Muscle layer of duodenum (tissue), 2 donors: Measurements from ENCODE around the gene SPTY2D1.

ENCODE experiments used
- H3K27ac ChIP-seq: one replicate; pipeline ENCODE4 v1.7.0; 2013; ENCODE audit warnings: mild to moderate bottlenecking, low read length
- H3K27me3 ChIP-seq: one replicate; pipeline ENCODE4 v1.7.0; 2013; ENCODE audit warnings: low read depth, mild to moderate bottlenecking, control low read depth, low read length
- H3K36me3 ChIP-seq, 2 donors: one replicate each; pipeline ENCODE4 v1.7.0; 2013; ENCODE audit warnings: low read length in 2 of 2, control low read depth in 1 of 2, mild to moderate bottlenecking in 1 of 2; ENCODE audit not compliant: insufficient read depth in 2 of 2, control insufficient read depth in 1 of 2
- H3K4me1 ChIP-seq, 2 donors: one replicate each; pipeline ENCODE4 v1.7.0; 2013; ENCODE audit warnings: low read length in 2 of 2, mild to moderate bottlenecking in 2 of 2, control low read depth in 1 of 2, moderate library complexity in 1 of 2; ENCODE audit not compliant: insufficient read depth in 2 of 2, control insufficient read depth in 1 of 2
- H3K4me3 ChIP-seq, 2 donors: one replicate each; pipeline ENCODE4 v1.7.0; 2013; ENCODE audit warnings: low read length in 2 of 2, low read depth in 1 of 2, mild to moderate bottlenecking in 1 of 2
- H3K9me3 ChIP-seq, 2 donors: one replicate each; pipeline ENCODE4 v1.7.0; 2013; ENCODE audit warnings: low read length in 2 of 2, control low read depth in 1 of 2, mild to moderate bottlenecking in 1 of 2; ENCODE audit not compliant: control insufficient read depth in 1 of 2
- donor health status: healthy.

Gene SPTY2D1

DNA sequence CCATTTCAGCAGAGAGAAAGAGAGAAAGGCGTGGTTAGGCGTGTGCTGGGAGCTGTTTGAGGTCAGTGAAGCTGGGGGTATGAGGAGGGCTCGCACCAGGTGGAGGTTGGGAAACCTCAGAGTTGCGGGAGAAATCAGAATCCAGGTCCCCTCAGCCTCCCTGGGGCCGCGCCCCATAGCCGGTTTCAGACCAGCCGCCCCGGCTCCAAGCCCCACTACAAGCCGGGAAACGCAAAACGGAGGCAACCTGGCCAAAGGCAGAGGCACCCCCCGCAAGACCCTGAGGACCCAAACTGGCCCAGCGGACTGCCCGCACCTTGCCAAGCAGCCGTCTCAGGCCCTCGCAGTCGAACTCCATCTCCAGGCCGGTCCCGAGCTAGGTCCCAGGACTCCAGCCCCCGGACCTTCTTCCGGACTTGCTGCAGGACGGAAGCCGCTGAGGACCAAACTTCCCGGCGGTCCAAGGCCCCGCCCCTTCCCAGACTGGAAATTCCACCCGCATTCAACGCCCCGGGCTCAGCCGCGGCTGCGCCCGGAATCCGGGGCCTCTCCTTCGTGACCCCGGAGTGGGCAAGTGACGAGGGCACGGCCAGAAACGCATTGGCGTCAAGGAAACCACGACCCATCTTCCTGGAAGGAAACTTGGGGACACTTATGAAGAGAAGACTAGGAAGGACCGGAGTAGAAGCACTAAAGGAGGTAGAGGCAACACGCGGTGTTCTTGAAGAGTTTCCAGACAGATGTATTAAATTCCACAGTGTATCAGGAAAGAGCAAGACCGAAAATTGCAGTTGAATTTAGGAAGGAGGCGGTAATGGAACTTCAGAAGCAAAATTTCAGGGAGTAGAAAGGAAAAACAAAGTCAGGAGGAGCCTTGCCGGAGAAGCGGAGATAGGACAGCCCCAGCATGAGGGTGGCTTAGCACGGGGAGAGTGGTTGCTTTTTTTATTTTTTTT is 45.6 kb downstream of the SPTY2D1 start, which contains the start of gene UEVLD:
Gene UEVLD (minus strand): TSS at position 438 of the 956 bp plus-strand sequence. CDS start 80 bp downstream, at position 358.
- peaks cover 12 to 25% of the 10 kb centered on the region in 2 donors for H3K4me1 ChIP-seq

DNA sequence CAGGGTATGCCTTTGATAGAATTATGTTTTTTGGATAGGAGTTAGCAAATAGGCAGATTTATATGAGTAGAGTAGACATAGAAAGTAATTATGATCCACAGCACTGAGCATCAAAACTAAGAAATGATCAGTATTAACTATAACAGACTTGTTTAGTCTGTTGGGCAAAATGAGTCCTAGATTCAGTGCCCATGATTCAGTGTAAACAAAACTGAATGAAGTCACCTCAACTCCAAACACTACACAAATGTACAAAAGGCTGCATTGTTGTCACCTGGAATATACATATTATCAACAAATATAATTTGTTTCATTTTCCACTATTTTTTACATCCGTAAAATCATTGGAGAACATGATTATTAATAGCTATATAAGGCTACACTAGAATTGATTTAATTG is 52.3 kb downstream of the SPTY2D1 start:
- no peak overlapping the region for H3K4me3 ChIP-seq
- H3K9me3 ChIP-seq: no peaks in the 10 kb centered on the region
- no peak overlapping the region for H3K27ac ChIP-seq
- H3K4me1 ChIP-seq: no peaks in the 10 kb centered on the region
- peaks cover 6 to 7% of the 10 kb centered on the region in 2 donors for H3K36me3 ChIP-seq
- H3K27me3 ChIP-seq: no peaks in the 10 kb centered on the region

More for the DNA sequence above, 45.6 kb downstream of the SPTY2D1 start, which contains the start of gene UEVLD:
- Histone ChIP-seq H3K36me3 (no peaks in the 10 kb centered on the region), H3K27ac (peak within 1 kb of the TSS; percentile 96), H3K27me3 (no peaks in the 10 kb centered on the region), H3K9me3 (no peaks in the 10 kb centered on the region), H3K4me3 (peak within 1 kb of the TSS; percentile 74 to 100)

DNA sequence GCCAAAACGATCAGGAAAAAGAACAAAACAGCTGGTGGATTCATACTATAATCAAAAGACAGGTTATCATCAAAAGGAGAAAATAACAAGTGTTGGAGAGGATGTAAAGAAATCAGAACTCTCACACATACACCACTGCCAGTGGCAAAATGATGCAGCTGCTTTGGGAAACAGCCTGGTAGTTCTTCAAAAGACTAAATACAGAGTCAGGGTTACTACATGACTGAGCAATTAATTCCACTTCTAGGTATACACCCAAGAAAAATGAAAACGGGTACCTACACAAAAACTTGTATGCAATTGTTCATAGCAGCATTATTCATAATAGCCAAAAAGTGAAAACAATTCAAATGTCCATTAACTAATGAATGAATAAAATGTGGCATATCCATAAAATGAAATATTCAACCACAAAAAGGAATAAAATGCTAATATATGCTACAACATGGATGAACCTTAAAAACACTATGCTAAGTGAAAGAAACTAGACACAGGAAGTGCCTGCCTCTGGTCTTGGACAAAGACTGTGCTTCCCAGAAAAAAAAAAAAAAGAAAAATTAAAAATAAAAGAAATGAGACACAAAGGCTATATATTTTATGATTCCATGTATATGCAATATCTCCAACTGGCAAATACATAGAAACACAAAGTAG is 53.9 kb downstream of the SPTY2D1 start:
- no peaks in the 10 kb centered on the region for H3K27me3 ChIP-seq
- H3K4me1 ChIP-seq: no peaks in the 10 kb centered on the region
- H3K4me3 ChIP-seq: no peak overlapping the region
- H3K36me3 ChIP-seq: peaks cover 13 to 16% of the 10 kb centered on the region in 2 donors
- no peaks in the 10 kb centered on the region for H3K9me3 ChIP-seq
- no peak overlapping the region for H3K27ac ChIP-seq

DNA sequence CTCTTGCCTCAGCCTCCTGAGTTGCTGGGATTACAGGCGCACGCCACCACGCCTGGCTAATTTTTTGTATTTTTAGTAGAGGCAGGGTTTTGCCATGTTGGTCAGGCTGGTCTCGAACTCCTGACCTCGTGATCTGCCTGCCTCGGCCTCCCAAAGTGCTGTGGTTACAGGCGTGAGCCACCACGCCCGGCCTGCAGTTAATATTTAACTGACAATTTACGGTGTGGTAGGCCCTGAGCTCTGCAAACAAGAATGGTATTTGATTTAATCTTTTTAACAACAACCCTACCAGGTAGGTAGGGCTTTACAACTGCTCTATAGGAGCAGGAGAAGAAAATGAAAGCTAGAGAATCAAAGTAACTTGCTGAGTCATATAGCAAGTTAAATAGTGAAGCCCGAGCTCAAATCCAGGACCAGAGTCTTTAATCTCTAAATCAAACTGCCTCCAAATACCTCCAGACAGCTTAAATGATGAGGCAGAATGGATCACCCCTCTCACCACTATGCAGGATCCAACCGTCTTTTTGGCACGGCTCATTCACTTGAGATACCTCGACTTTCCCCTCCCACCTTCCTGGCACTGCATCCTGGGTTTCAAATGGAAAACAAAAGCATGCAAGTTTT is 55.1 kb downstream of the SPTY2D1 start:
- H3K27ac ChIP-seq: no peak overlapping the region
- H3K4me1 ChIP-seq: no peaks in the 10 kb centered on the region
- H3K9me3 ChIP-seq: no peaks in the 10 kb centered on the region
- H3K27me3 ChIP-seq: no peaks in the 10 kb centered on the region
- H3K4me3 ChIP-seq: no peak overlapping the region
- peaks cover 22 to 26% of the 10 kb centered on the region in 2 donors for H3K36me3 ChIP-seq

DNA sequence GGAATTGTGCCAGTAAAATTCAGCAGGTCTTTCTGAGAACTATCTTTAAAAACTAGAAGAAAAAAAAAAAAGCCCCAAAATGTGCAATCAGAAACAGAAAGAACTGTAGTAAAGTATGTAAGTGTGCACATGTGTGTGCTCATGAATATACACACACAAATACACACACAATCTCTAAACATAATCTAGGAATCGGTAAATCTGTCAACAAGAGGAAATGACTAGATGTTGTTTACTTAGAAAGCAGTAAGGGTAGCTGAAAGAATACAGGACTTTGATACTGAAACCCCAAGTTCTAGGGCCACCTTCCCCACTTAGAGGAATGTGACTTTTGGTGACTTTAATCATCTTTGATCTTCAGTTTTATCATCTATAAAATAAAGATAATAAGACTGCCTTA is 58.8 kb downstream of the SPTY2D1 start:
- H3K27me3 ChIP-seq: no peaks in the 10 kb centered on the region
- no peaks in the 10 kb centered on the region for H3K9me3 ChIP-seq
- peaks cover 28 to 47% of the 10 kb centered on the region in 2 donors for H3K36me3 ChIP-seq
- H3K4me3 ChIP-seq: no peak overlapping the region
- H3K4me1 ChIP-seq: no peaks in the 10 kb centered on the region
- H3K27ac ChIP-seq: no peak overlapping the region

DNA sequence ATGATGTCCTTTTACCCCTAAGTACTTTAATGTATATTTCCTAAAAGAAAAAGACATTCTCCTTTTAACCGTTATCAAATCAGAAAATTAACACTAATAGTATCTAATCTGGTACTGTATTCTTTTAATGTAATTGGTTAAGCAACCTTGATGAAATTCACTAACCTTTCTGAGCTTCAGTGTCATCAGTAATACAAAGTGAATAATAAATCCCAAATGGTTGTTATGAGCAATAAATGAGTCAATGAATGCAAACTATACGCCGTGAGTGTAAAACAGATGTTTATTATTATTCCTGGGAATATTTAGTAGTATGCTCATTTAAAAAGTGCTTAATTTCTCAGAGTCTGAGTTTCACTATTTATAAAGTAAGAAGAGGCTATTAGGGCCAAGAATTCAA is 67.1 kb downstream of the SPTY2D1 start:
- no peaks in the 10 kb centered on the region for H3K9me3 ChIP-seq
- H3K4me3 ChIP-seq: no peak overlapping the region
- no peaks in the 10 kb centered on the region for H3K27me3 ChIP-seq
- H3K27ac ChIP-seq: no peak overlapping the region
- peaks cover 31 to 51% of the 10 kb centered on the region in 2 donors for H3K36me3 ChIP-seq
- no peaks in the 10 kb centered on the region for H3K4me1 ChIP-seq

DNA sequence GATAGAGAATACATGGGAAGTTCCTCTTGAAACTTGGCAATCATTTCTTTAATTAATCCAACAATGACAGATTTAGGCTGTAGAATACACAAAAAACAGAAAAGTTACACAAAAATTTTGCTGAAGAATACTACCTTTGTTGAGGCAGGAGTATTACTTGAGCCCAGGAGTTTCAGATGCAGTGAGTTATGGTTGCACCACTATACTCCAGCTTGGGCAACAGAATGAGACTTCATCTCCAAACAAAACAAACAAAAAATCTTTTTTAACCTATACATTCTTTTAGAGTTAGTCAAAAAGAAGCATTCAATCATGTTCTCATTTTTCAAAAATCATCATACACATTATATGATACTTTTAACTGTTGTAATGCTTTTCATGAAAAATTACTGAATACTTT is 67.7 kb downstream of the SPTY2D1 start:
- no peak overlapping the region for H3K4me3 ChIP-seq
- H3K27ac ChIP-seq: no peak overlapping the region
- H3K36me3 ChIP-seq: peaks cover 31 to 51% of the 10 kb centered on the region in 2 donors
- H3K27me3 ChIP-seq: no peaks in the 10 kb centered on the region
- no peaks in the 10 kb centered on the region for H3K4me1 ChIP-seq
- no peaks in the 10 kb centered on the region for H3K9me3 ChIP-seq

DNA sequence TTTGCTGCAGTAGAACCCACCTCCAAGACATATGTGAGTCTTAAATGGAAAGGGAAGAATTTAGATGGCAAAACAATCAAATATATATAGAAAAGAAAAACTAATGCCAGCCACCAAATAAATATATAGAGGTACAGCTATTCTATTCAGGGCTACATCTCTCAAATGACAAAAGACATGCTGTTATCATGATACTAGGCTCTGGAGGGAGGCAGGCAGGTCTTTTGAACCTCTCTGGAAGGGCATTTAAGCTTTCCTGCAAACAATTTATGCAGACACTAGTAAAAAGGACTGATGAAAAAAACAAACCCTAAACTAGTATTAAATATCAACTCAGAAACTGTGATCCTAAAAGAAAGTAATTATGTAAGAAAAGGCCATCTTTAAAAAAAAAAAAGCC is 70.0 kb downstream of the SPTY2D1 start:
- Histone ChIP-seq H3K9me3 (no peaks in the 10 kb centered on the region), H3K4me3 (no peak overlapping the region), H3K27ac (no peak overlapping the region), H3K4me1 (no peaks in the 10 kb centered on the region), H3K36me3 (peaks cover 24 to 49% of the 10 kb centered on the region in 2 donors), H3K27me3 (no peaks in the 10 kb centered on the region)

DNA sequence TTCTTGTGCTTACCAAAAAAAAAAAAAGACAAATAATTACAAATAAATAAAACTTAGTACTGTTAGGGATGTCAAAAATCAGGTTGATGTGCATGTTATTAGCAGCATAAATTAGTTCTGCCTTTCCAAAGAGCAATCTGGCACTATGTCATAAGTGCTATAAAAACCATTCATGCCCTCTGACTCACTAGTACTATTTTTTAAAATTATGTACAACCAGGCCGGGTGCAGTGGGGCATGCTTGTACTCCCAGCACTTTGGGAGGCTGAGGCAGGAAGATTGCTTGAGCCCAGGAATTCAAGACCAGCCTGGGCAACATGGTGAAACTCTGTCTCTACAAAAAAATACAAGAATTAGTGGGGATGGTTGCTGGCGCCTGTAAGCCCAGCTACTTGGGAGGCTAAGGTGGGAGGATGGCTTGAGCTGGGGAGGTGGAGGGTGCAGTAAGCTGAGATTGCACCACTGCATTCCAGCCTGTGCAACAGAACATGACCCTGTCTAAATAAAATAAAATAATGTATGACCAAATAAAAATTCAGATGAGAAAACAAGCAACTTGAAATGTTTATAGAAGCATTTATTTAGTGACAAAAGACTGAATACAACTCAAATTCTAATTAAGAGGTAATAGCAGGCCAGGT is 70.9 kb downstream of the SPTY2D1 start:
- Histone ChIP-seq H3K27me3 (no peaks in the 10 kb centered on the region), H3K4me1 (no peaks in the 10 kb centered on the region), H3K4me3 (no peak overlapping the region), H3K36me3 (peaks cover 25 to 52% of the 10 kb centered on the region in 2 donors), H3K9me3 (no peaks in the 10 kb centered on the region), H3K27ac (no peak overlapping the region)
